ENCODE measurements around the gene CDH23. TPM values are rescaled to one million over a fixed set of nuclear protein-coding genes. Genes with fewer than 3 reads are reported as not detected.
A peak's percentile ranks its signal among the peaks of the same experiment; 100 is the strongest.

Gene CDH23
- total RNA-seq (2013; cell fraction: nucleolus; rRNA removed), result 0.65 and 1.0 TPM in 2 replicates
- total RNA-seq (2014; rRNA removed) (0.22 and 0.40 TPM in 2 replicates), total RNA-seq (2014; rRNA removed; fragmentation: Illumina TruSeq; extraction: Trizol) (0.14 and 0.22 TPM in 2 replicates), total RNA-seq (2021) (0.16 and 0.26 TPM in 2 replicates), polyA plus RNA-seq (2011; rRNA removed) (0.04 and 0.12 TPM in 2 replicates), polyA plus RNA-seq (2014; fragmentation: Illumina TruSeq; extraction: Trizol) (0.03 and 0.13 TPM in 2 replicates), polyA plus RNA-seq (2014; fragmentation: Nextera tagmentation; extraction: Ambion mirVana) (under 1 TPM in 1 of 2 experiments, not detected in 1; 0.09 TPM), polyA plus RNA-seq (2014; rRNA removed) (0.15 and 0.34 TPM in 2 replicates), polyA plus RNA-seq (2016; fragmentation: Nextera tagmentation; extraction: Ambion mirVana) (under 1 TPM; 0.12 to 0.15 TPM), polyA minus RNA-seq (2011; rRNA and poly(A)+ RNA removed) (0.05 TPM in 1 of 2 replicates, not detected in the other), Bru-seq, nascent RNA (percentile 15 among the genes with signal in this experiment), BruChase-seq, experiment 1, labeled RNA remaining after a 6-hour chase (percentile 8 among the genes with signal in this experiment), BruChase-seq, experiment 2, labeled RNA remaining after a 2-hour chase (percentile 8 among the genes with signal in this experiment)
- 0.05 TPM for polyA plus RNA-seq (2011; ENCODE audit: low read depth)
- 0.10 and 0.12 TPM in 2 replicates for polyA plus RNA-seq (2011; cell fraction: cytosol; rRNA removed)
- 0.31 and 0.37 TPM in 2 replicates for polyA plus RNA-seq (2011; cell fraction: nucleus; rRNA removed)
- polyA plus RNA-seq (2012), result 0.18 and 0.25 TPM in 2 replicates
- not detected in 2 replicates for polyA minus RNA-seq (2011; cell fraction: cytosol; rRNA and poly(A)+ RNA removed)
- 0.10 TPM in 1 of 2 replicates, not detected in the other for polyA minus RNA-seq (2011; cell fraction: nucleus; rRNA and poly(A)+ RNA removed)
- long read RNA-seq, experiment 1, partial matches to known transcripts, result 2 of 3 reads
- long read RNA-seq, experiment 1, other reads (novel, unspliced or antisense), result 1 of 3 reads
- long read RNA-seq, experiment 2, partial matches to known transcripts, result 0 of 2 reads
- long read RNA-seq, experiment 2, other reads (novel, unspliced or antisense), result 2 of 2 reads

GRCh38 chr10:71396711-71397295, at the start of gene CDH23:
TSS of gene CDH23 (plus strand) at chr10:71396920. CDS start at chr10:71439832, 42,912 bp downstream.
- intact Hi-C loops (cut with micrococcal nuclease; ENCODE audit: unreplicated experiment) (no loop called here), in situ Hi-C loops (cut with MboI) (no loop called here)

More at GRCh38 chr10:71396711-71397295, at the start of gene CDH23:
- RAD21 ChIA-PET (ENCODE audit: unreplicated experiment), result interaction anchor here (0.6 to 1.4 kb wide), 2 partner anchors 172 to 279 kb away, joined by 3 to 6 read pairs; no protein-coding TSS in a partner anchor
- FAIRE-seq (no peak), ATAC-seq (no peak), DNase-seq (ENCODE audit: low read depth, low spot score) (no peak)
- BruUV-seq (replicated peaks), result no TSS peak
- CTCF ChIA-PET, result interaction anchor here (1.4 to 3.6 kb wide), 2 partner anchors 77 to 302 kb away, joined by 3 to 13 read pairs; partner anchors contain the start of gene SLC29A3
- WGBS (ENCODE audit: insufficient coverage, insufficient replicate concordance, low lambda C conversion rate, missing lambda C conversion rate), result no CpG with 5 or more reads among the region's 91 CpGs
- Histone ChIP-seq H3K36me3 (ENCODE audit: control insufficient read depth in 2 of 2, insufficient read depth in 2 of 2, low read length in 1 of 2) (no peaks in the 10 kb centered on the region), H3K4me3 (no peak within 1 kb of the TSS), H3K4me2 (ENCODE audit: control insufficient read depth, insufficient read depth) (peak within 1 kb of the TSS; percentile 42; the same call in 1 of the 2 replicates), H3K27me3 (replicated peaks in 1 of 2; ENCODE audit: control insufficient read depth in 2 of 2, insufficient read depth in 2 of 2, low read length in 1 of 2) (peaks cover 22 to 29% of the 10 kb centered on the region in 2 experiments), H3K9ac (ENCODE audit: control insufficient read depth, insufficient read depth, low read length) (no peak within 1 kb of the TSS), H3K27ac (ENCODE audit: control insufficient read depth, insufficient read depth) (no peak within 1 kb of the TSS), H4K20me1 (ENCODE audit: control insufficient read depth, insufficient read depth) (peaks cover 3% of the 10 kb centered on the region; the same call in 1 of the 2 replicates), H3K79me2 (ENCODE audit: control insufficient read depth, insufficient read depth, low read length) (no peaks in the 10 kb centered on the region), H2AFZ (ENCODE audit: control insufficient read depth, low read depth, low read length) (no peak within 1 kb of the TSS), H3K4me1 (ENCODE audit: control insufficient read depth, insufficient read depth, low read length) (no peaks in the 10 kb centered on the region), H3K9me3 (replicated peaks; ENCODE audit: control insufficient read depth, insufficient read depth, low read length) (no peaks in the 10 kb centered on the region)
- POLR2A ChIA-PET, result no interaction called here
- SMC1A ChIA-PET (ENCODE audit: uncharacterized antibody, unreplicated experiment), result no interaction called here
- TF ChIP-seq ZZZ3 (IDR thresholded peaks at IDR 0.05; ENCODE audit: control insufficient read depth, insufficient read length, low read depth) (no peak), SUZ12 (IDR thresholded peaks at IDR 0.05; ENCODE audit: unreplicated experiment) (peak; percentile 76), NFXL1 (IDR thresholded peaks at IDR 0.05; ENCODE audit: borderline replicate concordance) (no peak), MTA2 (IDR thresholded peaks at IDR 0.05; ENCODE audit: low read depth) (no peak)

All from GM12878 (cell line).